Upper lobe of right lung (tissue), 1 donor: ENCODE results near the gene JAKMIP2. TPM values are rescaled to one million over a fixed set of nuclear protein-coding genes. Genes with fewer than 3 reads are reported as not detected.

Experiments
- ATAC-seq: fragments of 200-7000 bp; cut with Tn5 transposase; one replicate; pipeline ENCODE4 v1.9.1; 2020; ENCODE audit warnings: mild to moderate bottlenecking, moderate library complexity
- DNase-seq: peaks from one replicate; pipeline ENCODE4 v3.0.0-alpha.2; 2020
- H3K27ac ChIP-seq: fragments of 200-600 bp; one replicate; pipeline ENCODE4 v1.8.0; 2022
- H3K27me3 ChIP-seq: fragments of 200-600 bp; one replicate; pipeline ENCODE4 v1.8.0; 2022; ENCODE audit warnings: mild to moderate bottlenecking
- H3K36me3 ChIP-seq: fragments of 200-600 bp; one replicate; pipeline ENCODE4 v1.8.0; 2022
- H3K4me1 ChIP-seq: fragments of 200-600 bp; one replicate; pipeline ENCODE4 v1.8.0; 2022
- H3K4me3 ChIP-seq: fragments of 200-600 bp; one replicate; pipeline ENCODE4 v1.8.0; 2022; ENCODE audit warnings: mild to moderate bottlenecking
- H3K9me3 ChIP-seq: fragments of 200-600 bp; one replicate; pipeline ENCODE4 v1.8.0; 2022
- intact Hi-C: fragments of 100-400 bp; cut with DNase I; formaldehyde crosslinking; loops from one replicate; pipeline ENCODE4 v1.11.0; 2022
- total RNA-seq: library from RNA; stranded (reverse); fragmentation: NEBNext Ultra II Directional; extraction: Animal tissue kit (Norgen Biotek cat#: 25700); gene quantifications from one replicate; pipeline ENCODE4 v1.2.1, GENCODE V29; 2021
- TF ChIP-seq, protein P1 (sequence below): fragments of 200-600 bp; IDR thresholded peaks from one replicate; pipeline ENCODE4 v1.8.0; 2022; ENCODE audit warnings: antibody characterized with exemption
- donor health status: DM: no; HTN: yes; CAD: no; lungs with severe emphysema.

Gene JAKMIP2
- total RNA-seq, 1 donor from 2014 or later = 7.5 TPM

DNA sequence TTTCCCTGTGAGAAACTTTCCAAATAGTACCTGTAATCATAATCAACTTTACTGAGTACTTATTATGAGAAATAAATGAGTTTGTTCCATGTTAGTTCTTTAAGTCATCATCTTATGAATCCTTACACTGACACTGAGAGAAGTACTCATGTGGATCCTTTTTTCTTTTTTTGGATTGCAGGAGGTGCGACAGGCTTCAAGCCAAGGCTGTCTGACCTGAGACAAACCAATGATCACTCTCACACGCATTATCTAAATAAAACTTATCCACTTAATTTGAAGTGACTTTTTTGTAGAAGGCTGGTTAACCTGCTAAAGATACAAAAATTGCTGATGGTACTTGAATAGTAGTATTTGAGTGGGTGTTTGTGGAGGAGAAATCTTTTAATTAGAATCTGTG, 39.5 kb downstream of the JAKMIP2 start:
- Histone ChIP-seq H3K36me3 (no peaks in the 10 kb centered on the region), H3K27ac (no peak overlapping the region), H3K4me1 (no peaks in the 10 kb centered on the region), H3K4me3 (no peak overlapping the region), H3K27me3 (no peaks in the 10 kb centered on the region), H3K9me3 (no peaks in the 10 kb centered on the region)
- intact Hi-C loops = no loop called here
- DNase-seq = no peak
- TF ChIP-seq, protein P1, sequence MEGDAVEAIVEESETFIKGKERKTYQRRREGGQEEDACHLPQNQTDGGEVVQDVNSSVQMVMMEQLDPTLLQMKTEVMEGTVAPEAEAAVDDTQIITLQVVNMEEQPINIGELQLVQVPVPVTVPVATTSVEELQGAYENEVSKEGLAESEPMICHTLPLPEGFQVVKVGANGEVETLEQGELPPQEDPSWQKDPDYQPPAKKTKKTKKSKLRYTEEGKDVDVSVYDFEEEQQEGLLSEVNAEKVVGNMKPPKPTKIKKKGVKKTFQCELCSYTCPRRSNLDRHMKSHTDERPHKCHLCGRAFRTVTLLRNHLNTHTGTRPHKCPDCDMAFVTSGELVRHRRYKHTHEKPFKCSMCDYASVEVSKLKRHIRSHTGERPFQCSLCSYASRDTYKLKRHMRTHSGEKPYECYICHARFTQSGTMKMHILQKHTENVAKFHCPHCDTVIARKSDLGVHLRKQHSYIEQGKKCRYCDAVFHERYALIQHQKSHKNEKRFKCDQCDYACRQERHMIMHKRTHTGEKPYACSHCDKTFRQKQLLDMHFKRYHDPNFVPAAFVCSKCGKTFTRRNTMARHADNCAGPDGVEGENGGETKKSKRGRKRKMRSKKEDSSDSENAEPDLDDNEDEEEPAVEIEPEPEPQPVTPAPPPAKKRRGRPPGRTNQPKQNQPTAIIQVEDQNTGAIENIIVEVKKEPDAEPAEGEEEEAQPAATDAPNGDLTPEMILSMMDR = no peak
- ATAC-seq = no peak

DNA sequence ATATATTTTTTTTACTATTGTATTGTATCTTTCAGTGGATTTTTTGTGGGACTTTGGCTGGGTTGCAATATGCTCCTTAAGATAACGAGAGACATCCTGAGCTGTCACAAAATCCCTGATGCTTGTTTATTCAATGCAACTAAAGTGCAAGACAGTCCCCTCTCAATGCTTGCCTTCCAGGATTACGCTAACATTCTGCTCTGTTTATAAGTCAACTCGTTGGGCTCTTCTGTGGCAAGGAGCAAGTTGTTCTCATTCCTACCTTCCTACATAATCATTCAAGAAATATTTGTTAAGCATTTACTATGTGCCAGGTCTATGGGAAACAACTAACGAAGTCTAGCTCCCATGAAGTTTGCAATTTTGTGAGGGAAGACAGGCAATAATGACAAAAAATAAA, 40.4 kb downstream of the JAKMIP2 start:
- no peaks in the 10 kb centered on the region for H3K9me3 ChIP-seq
- no peak for ATAC-seq
- DNase-seq = no peak
- intact Hi-C loops = no loop called here
- no peaks in the 10 kb centered on the region for H3K4me1 ChIP-seq
- TF ChIP-seq, protein P1 = no peak
- H3K27me3 ChIP-seq = no peaks in the 10 kb centered on the region
- no peaks in the 10 kb centered on the region for H3K36me3 ChIP-seq
- no peak overlapping the region for H3K4me3 ChIP-seq
- H3K27ac ChIP-seq = no peak overlapping the region

DNA sequence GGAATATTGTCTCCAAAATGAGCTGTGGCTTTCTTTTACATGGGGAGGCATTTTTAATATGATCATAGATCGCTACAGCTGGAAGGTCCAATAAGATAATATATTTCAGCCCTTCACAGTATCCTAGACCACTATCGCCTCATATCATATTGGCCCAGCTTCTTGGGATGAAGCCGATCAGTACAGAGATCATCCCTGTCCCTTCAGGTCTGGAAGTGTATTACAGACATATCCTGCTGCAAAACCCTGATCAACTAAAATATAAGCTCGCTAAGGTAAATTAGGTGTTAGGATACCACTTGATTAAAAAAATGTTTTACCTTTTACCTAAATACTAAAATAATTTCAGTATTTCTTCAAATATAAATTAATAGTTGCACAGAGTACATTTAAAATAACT, 41.7 kb downstream of the JAKMIP2 start:
- intact Hi-C loops = no loop called here
- no peak for DNase-seq
- Histone ChIP-seq H3K27me3 (no peaks in the 10 kb centered on the region), H3K9me3 (no peaks in the 10 kb centered on the region), H3K27ac (no peak overlapping the region), H3K4me3 (no peak overlapping the region), H3K4me1 (no peaks in the 10 kb centered on the region), H3K36me3 (no peaks in the 10 kb centered on the region)
- ATAC-seq = no peak
- TF ChIP-seq, protein P1 = no peak

DNA sequence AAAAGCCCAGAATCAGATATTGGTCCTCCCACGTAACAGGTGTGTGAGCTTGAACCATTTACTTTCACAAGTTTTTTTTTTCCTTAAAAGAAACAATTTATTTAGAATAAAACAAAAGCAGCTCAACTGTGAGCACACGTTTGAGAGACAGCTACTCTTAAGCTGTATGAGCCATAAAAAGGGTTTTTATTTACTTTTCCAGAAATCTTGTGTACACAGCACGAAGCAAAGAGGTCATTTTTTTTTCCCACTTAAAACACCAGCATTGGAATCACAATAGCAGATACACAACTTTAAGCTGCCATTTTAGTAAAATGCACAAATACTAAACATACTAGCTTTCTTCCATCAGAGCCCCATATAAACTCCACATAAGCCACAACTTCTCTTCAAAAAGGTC, 44.6 kb downstream of the JAKMIP2 start:
- intact Hi-C loops = no loop called here
- H3K4me3 ChIP-seq = no peak overlapping the region
- ATAC-seq = no peak

DNA sequence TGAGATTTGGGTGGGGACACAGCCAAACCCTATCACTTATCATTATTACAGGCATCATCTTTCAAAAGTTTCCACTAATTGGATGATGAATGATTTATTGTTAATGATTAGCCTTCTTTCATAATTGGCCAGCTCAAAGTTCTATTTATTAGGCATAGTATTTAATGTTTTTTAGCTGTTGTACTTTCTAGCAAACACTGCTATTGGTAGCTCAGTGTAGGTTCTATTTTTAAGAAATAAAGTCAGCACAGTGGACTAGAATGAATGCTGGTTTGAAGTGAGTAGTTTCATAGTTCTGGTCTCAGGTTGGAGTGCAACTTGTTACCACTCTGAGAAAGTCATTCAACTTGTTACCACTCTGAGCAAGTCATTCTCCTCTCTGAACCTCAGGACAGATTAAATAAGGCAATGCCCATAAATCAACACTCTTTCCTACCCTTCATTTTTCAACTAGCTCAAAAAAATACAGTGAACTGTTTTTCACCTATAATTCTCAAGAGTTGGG, 46.9 kb downstream of the JAKMIP2 start:
- Histone ChIP-seq H3K4me3 (no peak overlapping the region), H3K36me3 (no peaks in the 10 kb centered on the region), H3K9me3 (no peaks in the 10 kb centered on the region), H3K4me1 (no peaks in the 10 kb centered on the region), H3K27me3 (no peaks in the 10 kb centered on the region), H3K27ac (no peak overlapping the region)
- ATAC-seq = no peak
- intact Hi-C loops = no loop called here
- TF ChIP-seq, protein P1 = no peak
- no peak for DNase-seq

More for the DNA sequence above, 44.6 kb downstream of the JAKMIP2 start:
- Histone ChIP-seq H3K36me3 (no peaks in the 10 kb centered on the region), H3K27ac (no peak overlapping the region), H3K9me3 (no peaks in the 10 kb centered on the region), H3K4me1 (no peaks in the 10 kb centered on the region), H3K27me3 (no peaks in the 10 kb centered on the region)
- no peak for DNase-seq
- TF ChIP-seq, protein P1 = no peak

DNA sequence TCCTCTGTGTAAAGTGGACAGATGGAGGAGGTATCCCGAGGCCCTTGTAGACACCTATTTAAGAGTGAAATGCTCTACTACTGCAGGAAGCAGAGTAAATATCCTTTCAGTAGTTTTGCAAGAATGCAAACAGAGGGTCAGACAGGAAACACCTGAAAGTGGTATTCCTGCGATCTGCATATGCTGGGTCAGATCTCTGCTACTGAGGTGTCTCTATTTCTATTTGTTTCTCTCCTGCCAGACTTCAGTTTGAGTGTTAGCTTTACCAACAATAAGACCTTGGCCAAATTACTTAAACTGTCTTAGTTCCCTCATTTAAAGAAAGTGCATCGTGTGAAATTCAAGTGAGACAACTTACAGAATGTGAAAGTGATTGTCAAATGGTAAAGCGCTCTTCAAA, 47.6 kb downstream of the JAKMIP2 start:
- Histone ChIP-seq H3K36me3 (no peaks in the 10 kb centered on the region), H3K27me3 (no peaks in the 10 kb centered on the region), H3K4me1 (no peaks in the 10 kb centered on the region), H3K9me3 (no peaks in the 10 kb centered on the region), H3K4me3 (no peak overlapping the region), H3K27ac (no peak overlapping the region)
- DNase-seq = no peak
- ATAC-seq = no peak
- intact Hi-C loops = no loop called here
- TF ChIP-seq, protein P1 = no peak
